IPS-11a (cell line): ENCODE measurements around the gene GPR31.
"Not testable (repeated sequence)": the region's sequence is repeated elsewhere in the genome, so short reads cannot be mapped to it uniquely, and the experiment has no call there.

Source experiments
- H3K4me3 ChIP-seq: one replicate; pipeline ENCODE4 v1.5.1; 2013; ENCODE audit warnings: low read depth, low read length, control low read depth

Gene GPR31

DNA sequence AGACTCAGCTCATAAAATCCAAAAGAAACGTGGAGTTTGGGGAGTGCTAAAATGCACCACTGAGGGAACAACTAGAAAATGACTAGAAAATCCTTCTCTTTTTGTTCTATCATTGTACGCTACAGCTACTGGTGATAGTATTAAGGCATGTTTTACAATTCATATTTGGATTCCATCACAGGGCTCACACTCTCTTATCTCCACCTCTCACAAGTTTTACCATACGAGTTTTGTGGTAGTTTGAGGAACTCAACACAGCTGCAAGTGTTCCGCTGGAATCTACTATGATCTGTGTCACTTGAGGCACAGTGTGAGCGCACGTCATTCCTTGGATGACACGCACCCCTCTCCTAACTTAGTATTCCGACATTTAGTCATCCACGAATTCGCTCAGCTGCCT is 9.9 kb upstream of the GPR31 start:
- not testable (repeated sequence) for H3K4me3 ChIP-seq

DNA sequence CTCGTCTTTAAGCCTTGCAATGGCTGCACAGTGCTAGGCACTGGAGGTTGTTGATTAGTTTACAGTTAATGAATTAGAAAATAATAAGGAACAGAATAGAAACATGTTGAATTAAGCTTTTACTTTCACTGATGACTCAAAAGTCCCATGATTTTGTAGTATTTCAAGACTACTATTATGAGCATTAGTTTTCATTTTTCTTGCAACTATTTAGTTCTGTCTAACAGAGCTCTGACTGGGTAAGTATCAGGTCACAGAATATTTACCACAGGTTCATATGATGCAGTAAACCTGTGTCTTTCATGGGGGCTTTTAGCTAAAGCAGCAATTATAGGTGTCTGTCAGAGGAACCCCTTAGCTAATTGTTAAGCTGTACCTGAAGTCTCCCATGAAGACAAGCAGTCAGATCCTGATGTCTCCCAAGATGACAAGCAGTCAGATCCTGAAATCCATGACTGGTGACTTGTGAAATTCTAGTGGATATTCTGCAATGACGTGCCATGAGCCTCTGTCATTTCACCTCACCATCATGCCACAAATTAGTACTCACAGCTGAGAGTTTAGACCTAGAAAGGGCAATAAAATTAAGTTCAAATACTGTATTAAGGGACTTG is 8.2 kb upstream of the GPR31 start:
- no peak overlapping the region for H3K4me3 ChIP-seq

- no peak overlapping the region for H3K4me3 ChIP-seq
Measured at GRCh38 chr6:167164261-167164660, 6.5 kb upstream of the GPR31 start.

- H3K4me3 ChIP-seq, result no peak overlapping the region
Measured at GRCh38 chr6:167163476-167164011, 5.8 kb upstream of the GPR31 start.

GRCh38 chr6:167162591-167162990 is 4.8 kb upstream of the GPR31 start:
- no peak overlapping the region for H3K4me3 ChIP-seq

DNA sequence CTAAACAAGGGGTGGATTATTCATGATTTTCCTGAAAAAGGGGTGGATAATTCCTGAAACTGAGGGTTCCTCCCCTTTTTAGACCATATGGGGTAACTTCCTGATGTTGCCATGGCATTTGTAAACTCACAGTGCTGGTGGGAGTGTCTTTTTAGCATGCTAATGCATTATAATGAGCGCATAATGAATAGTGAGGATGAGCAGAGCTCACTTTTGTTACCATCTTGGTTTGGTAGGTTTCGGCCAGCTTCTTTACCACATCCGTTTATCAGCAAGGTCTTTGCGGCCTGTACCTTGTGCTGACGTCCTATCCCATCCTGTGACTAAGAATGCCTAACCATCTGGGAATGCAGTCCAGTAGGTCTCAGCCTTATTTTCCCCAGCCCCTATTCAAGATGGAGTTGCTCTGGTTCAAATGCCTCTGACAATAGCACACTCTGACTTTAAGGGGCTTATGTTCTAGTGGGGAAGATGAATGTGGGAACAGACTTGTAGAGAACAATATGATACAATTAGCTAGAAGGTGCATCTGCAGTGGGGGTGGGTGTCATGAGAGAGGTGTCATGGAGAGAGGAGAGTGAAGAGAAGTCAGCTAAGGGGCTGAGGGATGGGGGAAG is 4.2 kb upstream of the GPR31 start:
- H3K4me3 ChIP-seq, result no peak overlapping the region

DNA sequence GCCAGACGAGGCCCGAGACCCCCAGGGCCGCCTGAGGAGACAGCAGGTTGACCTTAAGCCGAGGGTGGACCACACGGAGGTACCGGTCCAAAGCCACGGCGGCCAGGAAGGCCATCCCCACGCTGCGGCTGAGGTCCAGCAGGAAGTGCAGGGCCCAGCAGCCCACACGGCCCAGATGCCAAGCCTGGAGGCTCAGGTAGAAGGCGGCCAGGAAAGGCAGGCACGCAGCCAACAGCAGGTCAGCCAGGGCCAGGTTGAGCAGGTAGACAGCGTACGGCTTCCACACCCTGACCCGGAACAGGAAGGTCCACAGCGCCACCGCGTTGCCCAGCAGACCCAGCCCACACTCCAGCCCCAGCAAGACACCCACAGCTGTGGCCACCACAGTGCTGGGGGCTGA is 366 bp downstream of the GPR31 start:
- H3K4me3 ChIP-seq, result no peak overlapping the region

GRCh38 chr6:167154895-167155294 is 2.9 kb downstream of the GPR31 start:
- H3K4me3 ChIP-seq, result no peak overlapping the region

- H3K4me3 ChIP-seq, result no peak overlapping the region
Measured at GRCh38 chr6:167154291-167154690, 3.5 kb downstream of the GPR31 start.

DNA sequence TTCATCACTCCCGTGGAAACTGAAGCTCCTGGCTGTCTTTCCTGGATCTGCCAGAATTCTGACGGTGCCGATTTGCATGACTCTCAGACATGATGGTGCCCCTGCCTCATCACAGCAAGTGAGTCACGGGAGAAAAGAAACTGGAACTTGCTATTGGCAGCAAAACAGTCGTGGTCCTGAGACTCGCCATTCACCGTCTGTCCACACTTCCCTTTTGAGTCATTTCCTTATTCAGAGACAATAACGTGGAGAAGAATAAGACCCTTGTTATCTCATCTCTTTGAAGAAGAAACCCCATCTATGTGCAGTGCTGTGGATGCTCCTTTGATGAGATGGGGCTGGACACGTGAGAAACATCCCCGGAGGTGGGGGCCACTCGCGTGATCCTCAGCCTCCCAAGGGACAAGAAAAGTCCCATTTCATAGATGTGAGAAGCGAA is 4.2 kb downstream of the GPR31 start:
- H3K4me3 ChIP-seq, result no peak overlapping the region

DNA sequence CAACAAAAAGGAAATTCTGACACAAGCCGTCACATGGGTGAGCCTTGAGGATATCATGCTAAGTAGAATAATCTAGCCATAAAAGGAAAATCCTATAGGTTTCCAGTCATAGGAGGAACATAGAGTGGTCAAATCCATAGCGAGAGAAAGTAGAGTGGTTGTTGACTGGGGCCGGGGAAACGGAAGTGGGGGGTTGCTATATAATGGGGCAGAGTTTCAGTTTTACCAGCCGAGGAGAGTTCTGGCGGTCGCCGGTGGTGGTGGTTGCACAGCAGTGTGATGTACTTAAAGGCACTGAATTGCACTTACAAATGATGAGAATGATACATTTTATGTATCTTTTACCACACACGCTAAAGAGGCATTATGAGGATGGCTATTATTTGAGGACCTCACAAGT is 4.9 kb downstream of the GPR31 start:
- no peak overlapping the region for H3K4me3 ChIP-seq

DNA sequence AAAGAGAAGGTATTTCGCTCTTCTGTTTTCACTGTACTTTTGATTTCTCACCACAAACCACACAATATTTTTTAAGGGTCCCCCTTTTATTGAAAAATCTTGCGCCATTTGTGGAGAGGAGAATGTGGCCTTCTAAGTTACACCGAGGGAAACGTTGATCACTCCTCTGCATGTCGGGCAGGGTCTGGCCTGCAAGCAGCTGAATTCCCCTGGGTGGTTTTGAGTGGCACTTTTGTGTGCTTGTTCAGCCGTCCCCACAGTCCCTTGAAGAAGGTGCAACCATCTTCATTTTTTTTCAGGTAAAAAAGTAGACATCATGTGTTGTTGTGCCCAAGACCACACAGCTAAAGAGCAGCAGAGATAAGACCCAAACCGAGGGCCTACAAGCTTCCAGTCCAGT is 6.1 kb downstream of the GPR31 start:
- no peak overlapping the region for H3K4me3 ChIP-seq

- H3K4me3 ChIP-seq, result no peak overlapping the region
Measured at GRCh38 chr6:167150941-167151549, 6.7 kb downstream of the GPR31 start.

GRCh38 chr6:167148997-167149396 is 8.8 kb downstream of the GPR31 start:
- no peak overlapping the region for H3K4me3 ChIP-seq

DNA sequence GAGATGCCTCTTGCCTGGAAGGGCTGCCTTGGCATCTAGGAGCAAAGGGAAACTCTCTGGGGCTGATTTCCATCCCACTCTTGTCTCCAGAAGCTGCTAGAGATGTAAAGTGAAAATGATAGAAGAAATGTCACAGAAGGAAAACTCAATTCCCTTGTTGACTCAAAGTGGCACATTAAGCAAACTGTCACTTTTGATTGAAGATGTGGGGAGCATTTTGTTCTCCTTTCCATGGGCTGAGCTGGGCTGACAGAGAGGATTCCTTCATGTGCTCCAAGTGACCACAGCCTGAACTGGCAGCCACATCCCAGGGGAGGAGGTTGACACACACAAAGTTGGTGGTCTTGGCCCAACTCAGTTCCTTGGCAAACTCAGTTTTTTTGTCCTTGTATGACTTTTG is 9.8 kb downstream of the GPR31 start:
- H3K4me3 ChIP-seq, result no peak overlapping the region

GRCh38 chr6:167146977-167147376 is 10.8 kb downstream of the GPR31 start:
- no peak overlapping the region for H3K4me3 ChIP-seq

- no peak overlapping the region for H3K4me3 ChIP-seq
Measured at GRCh38 chr6:167146135-167146534, 11.6 kb downstream of the GPR31 start.

DNA sequence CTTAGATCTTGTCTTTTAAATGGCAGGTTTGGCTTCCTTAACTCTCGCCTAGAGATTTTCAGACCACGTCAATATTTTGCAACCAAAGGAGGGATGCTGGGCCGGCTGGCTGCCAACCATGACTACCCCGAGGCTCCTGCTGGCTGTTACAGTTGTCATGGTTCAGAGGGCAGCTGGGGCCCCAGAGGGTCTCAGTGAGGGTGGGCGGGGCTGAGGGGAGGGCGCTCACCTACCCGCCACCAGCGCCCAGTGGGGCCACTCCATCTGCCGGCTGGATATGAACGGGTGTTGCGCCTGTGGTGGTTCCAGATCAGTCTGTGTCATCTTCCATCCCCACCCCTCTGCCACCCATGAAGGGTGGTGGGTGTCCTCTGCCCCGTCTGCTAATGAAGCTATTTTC is 12.3 kb downstream of the GPR31 start:
- H3K4me3 ChIP-seq, result no peak overlapping the region

DNA sequence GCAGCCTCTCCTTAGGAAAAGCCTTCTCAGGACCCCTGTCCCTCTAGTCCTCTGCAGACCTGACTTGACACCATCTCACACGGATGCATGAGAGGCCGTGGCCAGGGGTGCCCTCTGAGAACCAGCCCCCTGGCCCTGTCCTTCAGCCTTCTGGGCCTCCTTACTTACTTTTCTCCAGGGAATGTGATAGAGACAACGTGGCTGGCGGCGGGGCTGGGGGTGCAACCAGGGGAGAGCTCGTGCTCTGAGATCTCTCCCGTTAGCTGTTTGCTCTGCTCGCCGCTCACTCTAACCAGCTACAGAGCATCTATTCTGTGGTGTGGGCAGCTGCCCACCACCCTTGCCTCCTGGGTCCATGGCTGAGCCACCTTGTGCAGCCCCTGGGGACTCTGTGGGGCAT is 14.7 kb downstream of the GPR31 start:
- H3K4me3 ChIP-seq, result no peak overlapping the region

GRCh38 chr6:167142433-167142761 is 15.4 kb downstream of the GPR31 start:
- no peak overlapping the region for H3K4me3 ChIP-seq

- H3K4me3 ChIP-seq, result no peak overlapping the region
Measured at GRCh38 chr6:167141667-167142432, 15.9 kb downstream of the GPR31 start.
